GM12874 (cell line): ENCODE results near the gene MRPS12.

Experiments used
- TF ChIP-seq, protein P1 (sequence below): IDR thresholded peaks from 2 replicates; pipeline ENCODE4 v1.5.1; 2011; ENCODE audit warnings: low read depth, mild to moderate bottlenecking, control low read depth, low read length, moderate library complexity; ENCODE audit not compliant: insufficient read depth

The MRPS12 gene

DNA sequence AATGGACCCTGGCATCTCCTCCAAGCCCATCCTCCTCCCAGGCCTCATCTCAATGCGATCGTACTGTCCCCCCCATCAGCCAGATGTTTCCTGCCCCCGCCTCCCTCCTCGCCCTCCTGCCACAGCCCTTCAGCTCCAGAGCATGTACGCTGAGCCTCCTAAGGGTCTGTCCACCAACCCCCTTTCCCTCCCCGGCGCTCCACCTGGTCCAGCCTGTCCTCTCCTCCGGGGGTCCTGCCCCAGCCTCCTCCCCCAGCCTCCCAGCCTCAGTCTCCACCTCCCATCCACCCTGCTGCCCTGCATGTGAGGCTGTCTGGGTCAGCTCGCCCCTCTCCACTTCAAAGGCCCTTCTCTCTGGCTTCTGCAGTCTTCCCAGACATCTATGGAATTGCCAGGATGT lies 35.8 kb upstream of the MRPS12 start:
- TF ChIP-seq, protein P1, sequence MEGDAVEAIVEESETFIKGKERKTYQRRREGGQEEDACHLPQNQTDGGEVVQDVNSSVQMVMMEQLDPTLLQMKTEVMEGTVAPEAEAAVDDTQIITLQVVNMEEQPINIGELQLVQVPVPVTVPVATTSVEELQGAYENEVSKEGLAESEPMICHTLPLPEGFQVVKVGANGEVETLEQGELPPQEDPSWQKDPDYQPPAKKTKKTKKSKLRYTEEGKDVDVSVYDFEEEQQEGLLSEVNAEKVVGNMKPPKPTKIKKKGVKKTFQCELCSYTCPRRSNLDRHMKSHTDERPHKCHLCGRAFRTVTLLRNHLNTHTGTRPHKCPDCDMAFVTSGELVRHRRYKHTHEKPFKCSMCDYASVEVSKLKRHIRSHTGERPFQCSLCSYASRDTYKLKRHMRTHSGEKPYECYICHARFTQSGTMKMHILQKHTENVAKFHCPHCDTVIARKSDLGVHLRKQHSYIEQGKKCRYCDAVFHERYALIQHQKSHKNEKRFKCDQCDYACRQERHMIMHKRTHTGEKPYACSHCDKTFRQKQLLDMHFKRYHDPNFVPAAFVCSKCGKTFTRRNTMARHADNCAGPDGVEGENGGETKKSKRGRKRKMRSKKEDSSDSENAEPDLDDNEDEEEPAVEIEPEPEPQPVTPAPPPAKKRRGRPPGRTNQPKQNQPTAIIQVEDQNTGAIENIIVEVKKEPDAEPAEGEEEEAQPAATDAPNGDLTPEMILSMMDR, result no peak

DNA sequence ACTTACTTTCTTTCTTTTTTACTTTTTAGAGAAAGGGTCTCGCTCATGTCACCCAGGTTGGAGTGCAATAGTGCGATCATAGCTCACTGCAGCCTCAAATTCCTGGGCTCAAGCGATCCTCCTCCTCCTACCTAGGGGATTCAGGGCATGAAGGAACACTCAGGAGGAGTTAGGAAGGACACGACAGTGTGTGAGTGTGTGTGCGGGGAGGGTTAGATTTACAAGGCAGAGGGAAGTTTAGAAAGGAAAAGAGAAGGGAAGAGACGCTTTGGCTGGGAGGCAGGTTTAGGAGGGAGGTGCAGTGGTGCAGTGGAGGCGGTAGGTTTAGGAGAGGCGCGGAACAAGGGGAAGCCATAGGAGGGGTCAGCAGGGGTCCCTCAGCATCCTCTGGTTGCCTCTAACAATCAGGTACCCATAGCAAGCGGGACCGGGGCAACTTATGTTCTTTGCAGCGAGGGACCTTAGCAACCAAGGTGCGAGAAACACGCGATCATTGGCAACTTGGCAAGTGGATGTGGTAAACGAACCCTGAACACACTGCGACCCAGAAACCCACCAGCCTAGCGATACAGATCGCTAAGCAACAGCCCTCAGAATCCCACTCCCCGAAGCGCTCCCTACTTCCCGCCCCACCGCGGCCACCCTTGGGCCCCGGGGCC lies 31.8 kb upstream of the MRPS12 start:
- TF ChIP-seq, protein P1, result no peak

DNA sequence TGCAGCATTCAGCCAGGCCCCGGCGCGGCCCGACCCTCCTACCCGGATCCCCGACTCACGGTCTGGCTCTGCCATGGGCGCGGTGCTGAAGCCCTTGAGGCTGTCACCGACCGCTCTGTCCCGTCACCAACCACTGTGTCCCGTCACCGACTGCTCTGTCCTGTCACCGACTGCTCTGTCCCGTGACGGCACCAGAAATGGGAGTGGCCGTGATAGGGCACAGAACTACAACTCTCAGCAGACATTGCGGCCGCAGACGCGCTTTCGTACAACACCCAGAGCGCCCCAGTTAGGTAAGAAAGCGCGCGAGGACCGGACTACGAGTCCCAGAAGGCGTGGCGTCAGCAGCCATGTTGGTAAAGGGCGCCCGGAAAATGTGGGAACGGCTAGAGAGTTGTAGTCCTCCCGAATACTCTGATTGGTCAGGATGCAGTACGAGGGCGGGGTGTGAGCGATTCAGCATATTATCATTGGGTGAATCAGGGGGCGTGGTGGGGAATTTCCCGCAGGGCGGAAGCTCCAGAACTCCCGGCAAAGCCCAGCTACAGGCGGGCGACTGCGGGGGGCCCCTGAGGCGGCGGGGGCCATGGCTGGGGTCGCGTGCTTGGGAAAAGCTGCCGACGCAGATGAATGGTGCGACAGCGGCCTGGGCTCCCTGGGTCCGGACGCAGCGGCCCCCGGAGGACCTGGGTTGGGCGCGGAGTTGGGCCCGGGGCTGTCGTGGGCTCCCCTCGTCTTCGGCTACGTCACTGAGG lies 31.1 kb upstream of the MRPS12 start, which contains the start of the genes NFKBIB and SIRT2:
Gene NFKBIB, plus strand, starts transcription at position 523 of the 755 bp plus-strand sequence. Its CDS starts 64 bp downstream, at position 587.
Gene SIRT2, minus strand, starts transcription at position 172 of the 755 bp plus-strand sequence. Its CDS starts 97 bp downstream, at position 75.
- TF ChIP-seq, protein P1, result no peak

DNA sequence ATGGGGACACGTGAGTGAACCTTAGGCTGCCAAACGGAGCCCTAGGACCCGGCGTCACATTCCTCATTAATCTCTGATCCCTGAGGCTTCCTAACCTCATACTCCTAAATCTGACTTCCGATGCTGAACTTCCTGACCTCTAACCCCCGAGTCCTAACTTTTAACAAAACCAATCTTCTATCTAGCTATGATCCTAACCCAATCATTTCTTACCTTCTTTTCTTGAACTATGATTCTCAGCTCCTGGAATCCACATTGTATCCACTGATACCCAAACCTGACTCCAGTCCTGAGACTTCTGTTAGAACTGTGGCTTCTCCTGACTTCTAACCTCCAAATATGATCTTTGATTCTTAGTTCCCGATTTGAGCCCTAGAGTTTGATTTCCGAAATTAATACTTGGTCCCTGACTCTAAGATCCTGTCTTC lies 30.5 kb upstream of the MRPS12 start:
- TF ChIP-seq, protein P1, result no peak

DNA sequence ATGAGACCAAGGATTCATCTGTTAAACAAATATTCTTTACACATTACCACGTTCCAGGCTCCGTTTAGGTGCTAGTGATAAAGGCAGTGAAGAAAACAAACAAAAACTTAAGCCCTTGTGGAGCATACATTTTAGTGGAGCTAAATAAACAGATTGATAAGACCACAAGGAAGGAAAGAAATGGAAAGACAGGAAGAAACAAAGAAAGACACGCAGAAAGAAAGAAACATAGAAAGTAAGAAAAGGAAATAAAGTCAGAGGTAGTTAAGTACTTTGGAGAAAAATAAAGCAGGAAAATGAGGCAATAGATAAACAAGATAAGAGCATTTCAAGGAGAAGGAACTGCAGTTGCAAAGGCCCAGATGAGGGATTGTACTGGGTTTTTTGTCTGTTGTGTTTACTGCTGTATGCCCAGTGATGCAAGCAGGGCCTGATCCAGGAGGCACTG lies 30.0 kb upstream of the MRPS12 start:
- TF ChIP-seq, protein P1, result no peak

DNA sequence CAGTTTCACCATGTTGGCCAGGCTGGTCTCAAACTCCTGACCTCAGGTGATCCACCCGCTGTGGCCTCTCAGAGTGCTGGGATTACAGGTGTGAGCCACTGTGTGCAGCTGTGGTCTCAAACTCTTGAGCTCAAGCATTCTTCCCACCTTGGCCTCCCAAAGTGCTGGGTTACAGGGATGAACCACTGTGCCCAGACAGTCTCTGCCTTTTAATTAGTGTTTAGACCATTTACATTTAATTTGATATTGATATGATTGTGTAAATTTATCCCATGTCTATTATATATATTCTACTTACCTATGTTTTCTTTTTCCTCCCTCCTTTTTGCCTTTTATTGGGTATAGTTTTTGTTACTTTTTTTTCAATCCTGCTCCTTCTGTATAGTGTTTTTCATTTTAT lies 29.1 kb upstream of the MRPS12 start:
- TF ChIP-seq, protein P1, result no peak
